Activated naive CD8-positive, alpha-beta T cell treated with anti-CD3 and anti-CD28 coated beads, Interleukin-2, amount 10 ng/mL, durations not matched to agents 7 days and 5 days (primary cell): ENCODE data around the gene ACTL7A. TPM values are rescaled to one million over a fixed set of nuclear protein-coding genes. Genes with fewer than 3 reads are reported as not detected.
A peak's percentile ranks its signal among the peaks of the same experiment; 100 is the strongest.
"Not testable (repeated sequence)": the region's sequence is repeated elsewhere in the genome, so short reads cannot be mapped to it uniquely, and the experiment has no call there.

Experiments
- ATAC-seq: fragments of 150-1000 bp; cut with Tn5 transposase; one replicate; pipeline ENCODE4 v1.10.0; 2021; ENCODE audit warnings: low read depth, moderate library complexity
- POLR2A ChIA-PET: fragments of 350-600 bp; sonication (Branson Sonifier 250); formaldehyde crosslinking; loops from one replicate; lab custom pipeline; 2021; ENCODE audit warnings: antibody characterized with exemption; lab: Charles Lee
- DNase-seq: peaks from one replicate; pipeline ENCODE4 v3.0.0; 2021
- H3K27ac Mint-ChIP-seq: one replicate; pipeline ENCODE4 v1.8.0; 2022; ENCODE audit warnings: mild to moderate bottlenecking, mixed read lengths
- H3K27me3 Mint-ChIP-seq: one replicate; pipeline ENCODE4 v1.8.0; 2022; ENCODE audit warnings: mild to moderate bottlenecking, moderate library complexity, mixed read lengths
- H3K36me3 Mint-ChIP-seq: one replicate; pipeline ENCODE4 v1.8.0; 2021; ENCODE audit warnings: mild to moderate bottlenecking, mixed read lengths
- H3K4me1 Mint-ChIP-seq: one replicate; pipeline ENCODE4 v1.8.0; 2021; ENCODE audit warnings: mixed read lengths
- H3K4me3 Mint-ChIP-seq: one replicate; pipeline ENCODE4 v1.8.0; 2022; ENCODE audit warnings: mild to moderate bottlenecking, moderate library complexity, mixed read lengths
- H3K9me3 Mint-ChIP-seq: one replicate; pipeline ENCODE4 v1.8.0; 2021; ENCODE audit warnings: mixed read lengths
- total RNA-seq, 2 experiments: library from RNA; stranded (reverse); gene quantifications; one replicate each; pipeline ENCODE4 v1.2.3, GENCODE V29; 2021

The ACTL7A gene
- total RNA-seq, 2 experiments from 2014 or later, result not detected

GRCh38 chr9:108869092-108869725 lies 7.1 kb downstream of the ACTL7A start:
- POLR2A ChIA-PET, result interaction anchor here (0.7 kb wide), 1 partner anchor 25 kb away, joined by 3 read pairs; no protein-coding TSS in a partner anchor
- no peaks in the 10 kb centered on the region for H3K27me3 Mint-ChIP-seq
- DNase-seq (no peak), ATAC-seq (no peak)
- no peak overlapping the region for H3K27ac Mint-ChIP-seq
- no peaks in the 10 kb centered on the region for H3K9me3 Mint-ChIP-seq
- H3K36me3 Mint-ChIP-seq, result peaks cover 33% of the 10 kb centered on the region
- H3K4me1 Mint-ChIP-seq, result no peaks in the 10 kb centered on the region
- no peak overlapping the region for H3K4me3 Mint-ChIP-seq

- no peak for DNase-seq
- Mint-ChIP-seq H3K9me3 (no peaks in the 10 kb centered on the region), H3K4me3 (no peak overlapping the region), H3K4me1 (no peaks in the 10 kb centered on the region), H3K27ac (no peak overlapping the region), H3K27me3 (no peaks in the 10 kb centered on the region), H3K36me3 (peaks cover 45% of the 10 kb centered on the region)
- ATAC-seq, result no peak
- POLR2A ChIA-PET, result no interaction called here
Observed at GRCh38 chr9:108874058-108874788, 12.2 kb downstream of the ACTL7A start.

- Mint-ChIP-seq H3K4me1 (no peaks in the 10 kb centered on the region), H3K27ac (no peak overlapping the region), H3K9me3 (no peaks in the 10 kb centered on the region), H3K4me3 (no peak overlapping the region), H3K27me3 (no peaks in the 10 kb centered on the region), H3K36me3 (peaks cover 42% of the 10 kb centered on the region)
- POLR2A ChIA-PET, result no interaction called here
- no peak for ATAC-seq
- DNase-seq, result no peak
Observed at GRCh38 chr9:108876425-108876824, 14.4 kb downstream of the ACTL7A start.

- H3K36me3 Mint-ChIP-seq, result peaks cover 33% of the 10 kb centered on the region
- POLR2A ChIA-PET, result no interaction called here
- ATAC-seq, result no peak
- H3K4me1 Mint-ChIP-seq, result no peaks in the 10 kb centered on the region
- no peak overlapping the region for H3K4me3 Mint-ChIP-seq
- no peak for DNase-seq
- no peak overlapping the region for H3K27ac Mint-ChIP-seq
- H3K27me3 Mint-ChIP-seq, result no peaks in the 10 kb centered on the region
- no peaks in the 10 kb centered on the region for H3K9me3 Mint-ChIP-seq
Observed at GRCh38 chr9:108877524-108877923, 15.5 kb downstream of the ACTL7A start.

- peaks cover 4% of the 10 kb centered on the region for H3K4me1 Mint-ChIP-seq
- H3K27me3 Mint-ChIP-seq, result no peaks in the 10 kb centered on the region
- H3K9me3 Mint-ChIP-seq, result peaks cover 2% of the 10 kb centered on the region
- H3K4me3 Mint-ChIP-seq, result no peak overlapping the region
- DNase-seq (no peak), ATAC-seq (no peak)
- POLR2A ChIA-PET, result no interaction called here
- H3K27ac Mint-ChIP-seq, result no peak overlapping the region
- peaks cover 25% of the 10 kb centered on the region for H3K36me3 Mint-ChIP-seq
Observed at GRCh38 chr9:108880738-108881316, 18.8 kb downstream of the ACTL7A start.

GRCh38 chr9:108882052-108882888 lies 20.2 kb downstream of the ACTL7A start:
- Mint-ChIP-seq H3K27ac (no peak overlapping the region), H3K36me3 (peaks cover 29% of the 10 kb centered on the region)

GRCh38 chr9:108883085-108883484 lies 21.0 kb downstream of the ACTL7A start:
- DNase-seq (no peak), ATAC-seq (no peak)
- no peak overlapping the region for H3K27ac Mint-ChIP-seq
- H3K4me3 Mint-ChIP-seq, result no peak overlapping the region
- peaks cover 28% of the 10 kb centered on the region for H3K36me3 Mint-ChIP-seq
- H3K27me3 Mint-ChIP-seq, result no peaks in the 10 kb centered on the region
- H3K9me3 Mint-ChIP-seq, result peaks cover 2% of the 10 kb centered on the region
- peaks cover 7% of the 10 kb centered on the region for H3K4me1 Mint-ChIP-seq
- POLR2A ChIA-PET, result interaction anchor here (0.7 kb wide), 1 partner anchor 424 kb away, joined by 4 read pairs; no protein-coding TSS in a partner anchor

More at GRCh38 chr9:108882052-108882888, 20.2 kb downstream of the ACTL7A start:
- POLR2A ChIA-PET, result no interaction called here
- peaks cover 2% of the 10 kb centered on the region for H3K9me3 Mint-ChIP-seq
- ATAC-seq, result no peak
- no peak for DNase-seq
- H3K4me3 Mint-ChIP-seq, result no peak overlapping the region
- peaks cover 7% of the 10 kb centered on the region for H3K4me1 Mint-ChIP-seq
- H3K27me3 Mint-ChIP-seq, result no peaks in the 10 kb centered on the region

- H3K36me3 Mint-ChIP-seq, result peaks cover 25% of the 10 kb centered on the region
- POLR2A ChIA-PET, result no interaction called here
- H3K9me3 Mint-ChIP-seq, result peaks cover 2% of the 10 kb centered on the region
- no peak for ATAC-seq
- no peak overlapping the region for H3K27ac Mint-ChIP-seq
- DNase-seq, result no peak
- H3K4me3 Mint-ChIP-seq, result no peak overlapping the region
- H3K27me3 Mint-ChIP-seq, result no peaks in the 10 kb centered on the region
- H3K4me1 Mint-ChIP-seq, result peaks cover 7% of the 10 kb centered on the region
Observed at GRCh38 chr9:108884701-108885100, 22.6 kb downstream of the ACTL7A start.

- no peak for DNase-seq
- Mint-ChIP-seq H3K27me3 (no peaks in the 10 kb centered on the region), H3K27ac (no peak overlapping the region), H3K9me3 (peaks cover 2% of the 10 kb centered on the region), H3K4me1 (peaks cover 7% of the 10 kb centered on the region), H3K4me3 (no peak overlapping the region), H3K36me3 (peaks cover 26% of the 10 kb centered on the region)
- peak; percentile 22 for ATAC-seq
- POLR2A ChIA-PET, result no interaction called here
Observed at GRCh38 chr9:108885643-108886348, 23.7 kb downstream of the ACTL7A start.

GRCh38 chr9:108886594-108887271 lies 24.7 kb downstream of the ACTL7A start:
- POLR2A ChIA-PET, H3K9me3 Mint-ChIP-seq, ATAC-seq, H3K27ac Mint-ChIP-seq, DNase-seq, H3K27me3 Mint-ChIP-seq, H3K4me3 Mint-ChIP-seq, H3K4me1 Mint-ChIP-seq: not testable (repeated sequence)
- H3K36me3 Mint-ChIP-seq, result peaks cover 28% of the 10 kb centered on the region

- Mint-ChIP-seq H3K4me1 (peaks cover 7% of the 10 kb centered on the region), H3K4me3 (no peak overlapping the region), H3K27ac (no peak overlapping the region), H3K9me3 (peaks cover 2% of the 10 kb centered on the region), H3K27me3 (no peaks in the 10 kb centered on the region), H3K36me3 (peaks cover 31% of the 10 kb centered on the region)
- POLR2A ChIA-PET, result no interaction called here
- ATAC-seq, result no peak
- DNase-seq, result no peak
Observed at GRCh38 chr9:108889649-108890067, 27.6 kb downstream of the ACTL7A start.

GRCh38 chr9:108894225-108894997 lies 32.3 kb downstream of the ACTL7A start:
- Mint-ChIP-seq H3K4me3 (no peak overlapping the region), H3K27me3 (no peaks in the 10 kb centered on the region), H3K27ac (no peak overlapping the region), H3K9me3 (no peaks in the 10 kb centered on the region), H3K4me1 (no peaks in the 10 kb centered on the region), H3K36me3 (peaks cover 28% of the 10 kb centered on the region)
- ATAC-seq, result no peak
- POLR2A ChIA-PET, result no interaction called here
- DNase-seq, result no peak
